Measurements from ENCODE around the gene AQP2.

DNA sequence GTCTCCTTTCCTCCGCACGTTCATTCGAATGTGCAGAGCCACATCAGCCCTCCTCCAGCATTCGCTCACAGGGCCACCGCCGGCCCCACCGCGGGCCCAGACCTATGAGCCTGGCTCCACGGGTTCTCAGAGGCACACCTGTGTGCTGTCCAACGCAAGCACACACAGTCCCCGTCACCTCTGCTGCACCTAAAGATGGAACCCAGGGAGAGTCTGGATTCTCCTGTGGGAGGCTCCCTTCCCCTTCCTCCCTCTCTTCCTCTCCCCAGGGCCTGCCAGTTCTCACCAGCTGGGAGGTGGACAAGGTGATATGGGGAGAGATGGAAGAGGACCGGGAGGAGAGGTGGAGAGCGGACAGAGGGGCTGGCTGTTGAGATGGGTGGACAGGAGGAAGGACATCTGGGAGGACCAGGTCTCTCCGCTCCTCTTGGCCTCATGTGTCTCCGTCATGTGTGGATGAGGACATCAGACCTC is 17.3 kb downstream of the AQP2 start:
- TF ChIP-seq CTCF (IDR thresholded peaks at IDR 0.05) (no peak), POLR2A (IDR thresholded peaks at IDR 0.05) (no peak)

All from uterus (tissue), 2 donors.